PC-9 (cell line): ENCODE data around the gene NOA1. TPM values are rescaled to one million over a fixed set of nuclear protein-coding genes. Genes with fewer than 3 reads are reported as not detected.
"Not testable (repeated sequence)": the region's sequence is repeated elsewhere in the genome, so short reads cannot be mapped to it uniquely, and the experiment has no call there.

Experiments
- BruUV-seq: library from RNA; stranded (reverse); fragments of 400-500 nt; replicated peaks from 2 replicates; lab custom pipeline; 2021; lab: Mats Ljungman, UMichigan
- CTCF ChIA-PET: fragments of 300-600 bp; sonication (Branson Sonifier 250); formaldehyde crosslinking; loops from one replicate; lab custom pipeline; 2022; ENCODE audit warnings: antibody characterized with exemption; lab: Charles Lee
- POLR2A ChIA-PET: fragments of 300-600 bp; sonication (Branson Sonifier 250); formaldehyde crosslinking; loops from one replicate; lab custom pipeline; 2022; ENCODE audit warnings: antibody characterized with exemption; ENCODE audit not compliant: unreplicated experiment; lab: Charles Lee
- DNase-seq, 2 experiments: peaks; one replicate each; pipeline versions ENCODE4 v3.0.0 to v3.0.0-alpha.2; 2015 to 2022; ENCODE audit warnings: mixed read lengths in 1 of 2
- H2AFZ ChIP-seq: fragments of 200-600 bp; sonication (generic); 2 replicates; pipeline ENCODE4 v1.8.1; 2017; ENCODE audit warnings: antibody characterized with exemption
- H3F3A ChIP-seq: fragments of 200-600 bp; sonication (generic); 2 replicates; pipeline ENCODE4 v1.8.1; 2017; ENCODE audit warnings: antibody characterized with exemption, mild to moderate bottlenecking, low read depth; ENCODE audit not compliant: insufficient read depth
- H3K27ac ChIP-seq: fragments of 200-600 bp; sonication (generic); 2 replicates; pipeline ENCODE4 v1.6.1; 2016; ENCODE audit warnings: mixed run types
- H3K27me3 ChIP-seq: fragments of 200-600 bp; sonication (generic); 2 replicates; pipeline ENCODE4 v1.6.1; 2016; ENCODE audit warnings: low read depth, mixed run types; ENCODE audit not compliant: insufficient read depth
- H3K36me3 ChIP-seq: fragments of 200-600 bp; sonication (generic); 2 replicates; pipeline ENCODE4 v1.6.1; 2016; ENCODE audit warnings: low read depth, mixed run types
- H3K4me1 ChIP-seq: fragments of 200-600 bp; sonication (generic); replicated peaks from 2 replicates; pipeline ENCODE4 v1.6.1; 2016; ENCODE audit warnings: mixed run types; ENCODE audit not compliant: insufficient read depth
- H3K4me2 ChIP-seq: fragments of 200-600 bp; sonication (generic); 2 replicates; pipeline ENCODE4 v1.6.1; 2017; ENCODE audit warnings: mixed run types
- H3K4me3 ChIP-seq: fragments of 200-600 bp; sonication (generic); 2 replicates; pipeline ENCODE4 v1.6.1; 2016; ENCODE audit warnings: mixed run types
- H3K79me2 ChIP-seq: fragments of 200-600 bp; sonication (generic); 2 replicates; pipeline ENCODE4 v1.6.1; 2017; ENCODE audit warnings: low read depth, mixed run types
- H3K9me2 ChIP-seq: fragments of 200-600 bp; sonication (generic); 2 replicates; pipeline ENCODE4 v1.8.1; 2017; ENCODE audit warnings: mild to moderate bottlenecking; ENCODE audit not compliant: insufficient read depth
- H3K9me3 ChIP-seq: fragments of 200-600 bp; sonication (generic); 2 replicates; pipeline ENCODE4 v1.8.1; 2016; ENCODE audit warnings: low read depth; ENCODE audit not compliant: insufficient read depth
- H4K20me1 ChIP-seq: fragments of 200-600 bp; sonication (generic); 2 replicates; pipeline ENCODE4 v1.8.1; 2017; ENCODE audit not compliant: insufficient read depth
- CTCF ChIP-seq: fragments of 200-600 bp; sonication (generic); conservative IDR thresholded peaks from 2 replicates; pipeline ENCODE4 v1.6.1; 2017; ENCODE audit warnings: mixed run types, antibody characterized with exemption, mild to moderate bottlenecking, moderate library complexity
- EZH2 ChIP-seq: fragments of 200-600 bp; sonication (generic); IDR thresholded peaks from 2 replicates; pipeline ENCODE4 v1.8.0; 2017; ENCODE audit warnings: antibody characterized with exemption, low read depth
- intact Hi-C: fragments of 100-400 bp; cut with micrococcal nuclease; formaldehyde crosslinking; loops from one replicate; pipeline ENCODE4 v1.10.0; 2022; ENCODE audit not compliant: unreplicated experiment
- total RNA-seq: library from RNA; stranded (reverse); gene quantifications from 2 replicates; pipeline ENCODE4 v1.2.3, GENCODE V29; 2021

The NOA1 gene
- total RNA-seq, 1 experiment from 2014 or later: 24.1 TPM

- ChIA-PET CTCF (no interaction called here), POLR2A (no interaction called here)
- Histone ChIP-seq H3K27me3 (no peaks in the 10 kb centered on the region), H3K4me2 (no peak overlapping the region), H3K9me3 (no peaks in the 10 kb centered on the region), H4K20me1 (no peaks in the 10 kb centered on the region), H3K36me3 (no peaks in the 10 kb centered on the region), H2AFZ (no peak overlapping the region), H3K9me2 (no peaks in the 10 kb centered on the region), H3K79me2 (no peaks in the 10 kb centered on the region), H3F3A (no peaks in the 10 kb centered on the region), H3K27ac (no peak overlapping the region), H3K4me3 (no peak overlapping the region), H3K4me1 (peaks cover 8% of the 10 kb centered on the region; the same call in 1 of the 2 replicates)
- no TSS peak for BruUV-seq
- TF ChIP-seq EZH2 (no peak), CTCF (no peak)
- intact Hi-C loops: no loop called here
- peak; percentile 38 to 75 for DNase-seq
Measured at GRCh38 chr4:56937262-56937661, 40.1 kb downstream of the NOA1 start.

- no peaks in the 10 kb centered on the region for H3K36me3 ChIP-seq
Measured at GRCh38 chr4:56931924-56932323, 45.5 kb downstream of the NOA1 start.

GRCh38 chr4:56930638-56931037, 46.8 kb downstream of the NOA1 start:
- Histone ChIP-seq H3K4me2 (no peak overlapping the region), H3K9me3 (no peaks in the 10 kb centered on the region), H2AFZ (no peak overlapping the region), H3K4me1 (no peaks in the 10 kb centered on the region), H4K20me1 (no peaks in the 10 kb centered on the region), H3K27me3 (no peaks in the 10 kb centered on the region), H3K36me3 (no peaks in the 10 kb centered on the region), H3K9me2 (no peaks in the 10 kb centered on the region), H3K27ac (no peak overlapping the region), H3K79me2 (no peaks in the 10 kb centered on the region), H3F3A (no peaks in the 10 kb centered on the region), H3K4me3 (no peak overlapping the region)
- ChIA-PET CTCF (no interaction called here), POLR2A (no interaction called here)
- BruUV-seq: no TSS peak
- TF ChIP-seq CTCF (no peak), EZH2 (no peak)
- DNase-seq: no peak
- intact Hi-C loops: no loop called here

More at GRCh38 chr4:56931924-56932323, 45.5 kb downstream of the NOA1 start:
- TF ChIP-seq EZH2: no peak
- no peak for DNase-seq
- Histone ChIP-seq H2AFZ (no peak overlapping the region), H3F3A (no peaks in the 10 kb centered on the region), H4K20me1 (no peaks in the 10 kb centered on the region), H3K79me2 (no peaks in the 10 kb centered on the region), H3K27ac (no peak overlapping the region), H3K4me3 (no peak overlapping the region), H3K9me2 (no peaks in the 10 kb centered on the region), H3K27me3 (no peaks in the 10 kb centered on the region), H3K4me1 (peaks cover 2% of the 10 kb centered on the region; the same call in 1 of the 2 replicates), H3K9me3 (no peaks in the 10 kb centered on the region), H3K4me2 (no peak overlapping the region)
- intact Hi-C loops: no loop called here
- BruUV-seq: no TSS peak
- ChIA-PET POLR2A (no interaction called here), CTCF (no interaction called here)

GRCh38 chr4:56927196-56927595, 50.2 kb downstream of the NOA1 start:
- Histone ChIP-seq H4K20me1 (no peaks in the 10 kb centered on the region; the same call in 1 of the 2 replicates), H3K27me3 (no peaks in the 10 kb centered on the region), H3K9me2 (no peaks in the 10 kb centered on the region), H3K36me3 (0 out of 2 replicates have a peak, but pooled peaks cover 3% of the 10 kb centered on the region), H3K4me2 (no peak overlapping the region), H2AFZ (no peak overlapping the region), H3K4me1 (no peaks in the 10 kb centered on the region), H3K9me3 (no peaks in the 10 kb centered on the region), H3K27ac (no peak overlapping the region), H3K4me3 (no peak overlapping the region), H3F3A (no peaks in the 10 kb centered on the region), H3K79me2 (no peaks in the 10 kb centered on the region)
- TF ChIP-seq EZH2 (no peak), CTCF (no peak)
- ChIA-PET POLR2A (no interaction called here), CTCF (interaction anchor here (0.6 kb wide), 1 partner anchor 25 kb away, joined by 3 read pairs; no protein-coding TSS in a partner anchor)
- DNase-seq: no peak
- BruUV-seq: no TSS peak
- intact Hi-C loops: no loop called here

GRCh38 chr4:56914977-56915376, 62.4 kb downstream of the NOA1 start:
- H3K36me3 ChIP-seq, POLR2A ChIA-PET, H4K20me1 ChIP-seq: not testable (repeated sequence)

More at GRCh38 chr4:56914977-56915376, 62.4 kb downstream of the NOA1 start:
- H3K79me2 ChIP-seq: peaks cover 61% of the 10 kb centered on the region
- BruUV-seq, DNase-seq, H2AFZ ChIP-seq, H3K4me1 ChIP-seq, H3K27ac ChIP-seq, CTCF ChIA-PET, H3K4me2 ChIP-seq, H3K9me2 ChIP-seq, intact Hi-C loops, H3K4me3 ChIP-seq, H3K27me3 ChIP-seq, H3F3A ChIP-seq, H3K9me3 ChIP-seq: not testable (repeated sequence)
